HG03064 (cell line): Measurements from ENCODE around the gene WDR86.

Experiments
- ATAC-seq: cut with Tn5 transposase; IDR thresholded peaks from one replicate; pipeline ENCODE4 v1.9.1; 2021; ENCODE audit warnings: low read depth; ENCODE audit not compliant: unreplicated experiment

The WDR86 gene

GRCh38 chr7:151440799-151441445 lies 31.1 kb upstream of the WDR86 start:
- ATAC-seq = no peak

- no peak for ATAC-seq
These were observed 30.3 kb upstream of the WDR86 start, which contains the start of gene CRYGN for GRCh38 chr7:151439855-151440798. Gene CRYGN, minus strand, starts transcription at chr7:151440141. Its CDS starts 224 bp downstream, at chr7:151439917.

DNA sequence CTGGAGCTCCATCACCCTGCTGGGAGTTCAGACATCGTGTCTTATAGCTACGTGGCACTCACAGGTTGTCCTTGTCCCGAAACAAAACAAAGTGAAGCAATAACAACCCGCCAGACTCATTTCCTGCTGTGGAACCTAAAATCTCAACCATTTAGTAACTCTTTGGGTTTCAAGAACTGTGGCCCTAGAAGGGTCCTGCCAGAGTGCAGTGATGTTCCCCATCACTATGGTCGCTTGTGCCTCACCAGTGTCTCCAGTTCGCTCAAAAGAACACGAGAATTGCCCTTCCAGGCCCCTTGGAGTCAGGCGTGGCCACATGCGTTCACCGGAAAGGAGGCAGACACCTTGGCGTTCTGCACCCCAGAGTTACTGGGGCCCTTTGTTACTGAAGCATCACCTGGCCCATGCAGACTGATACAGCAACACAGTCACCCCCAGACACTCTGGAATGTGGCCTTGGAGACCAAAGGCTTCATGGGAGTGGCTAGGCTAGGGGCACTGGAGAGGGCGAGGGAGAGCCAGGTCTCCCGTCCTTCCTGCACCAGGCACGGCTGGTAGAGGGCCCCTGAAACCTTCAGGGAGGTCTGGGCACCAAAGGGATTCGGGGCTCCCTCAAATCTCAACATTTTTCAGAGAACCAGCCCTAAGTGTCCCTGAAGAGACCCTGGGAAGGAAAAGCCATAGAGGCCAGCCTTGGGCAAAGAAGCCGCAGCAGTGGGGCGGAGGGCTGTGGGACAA lies 29.2 kb upstream of the WDR86 start:
- ATAC-seq = no peak

DNA sequence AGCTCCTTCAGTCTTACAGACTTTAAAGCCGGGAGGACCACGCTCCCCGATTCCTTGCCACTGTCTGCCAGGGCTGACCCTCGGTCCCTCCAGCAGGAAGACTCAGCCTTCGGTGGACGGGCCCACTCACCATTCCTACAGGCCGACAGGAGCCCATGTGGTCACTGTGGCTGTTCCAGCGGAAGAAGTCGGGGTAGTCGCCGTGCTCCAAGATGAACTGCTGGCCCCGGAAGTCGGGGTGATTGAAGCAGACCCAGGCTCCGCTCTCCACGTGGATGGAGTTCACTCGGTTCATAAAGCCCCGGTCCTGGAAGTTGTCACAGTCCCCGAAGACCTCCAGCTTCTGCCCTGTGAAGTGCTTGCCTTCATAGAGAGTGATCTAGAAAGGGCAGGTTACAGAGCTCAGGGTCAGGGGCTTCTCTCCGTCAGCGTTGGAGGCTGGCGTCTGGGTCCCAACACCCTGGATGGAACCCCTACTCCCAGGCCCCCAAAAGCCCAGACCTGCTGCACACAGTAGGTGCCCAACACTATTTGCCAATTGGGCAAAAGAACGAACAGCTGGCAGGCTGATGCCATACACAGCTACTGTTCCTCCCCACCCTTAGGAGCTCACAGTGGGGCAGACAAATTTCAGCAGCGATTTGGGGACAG lies 28.2 kb upstream of the WDR86 start:
- no peak for ATAC-seq

GRCh38 chr7:151437159-151437553 lies 27.3 kb upstream of the WDR86 start:
- no peak for ATAC-seq

DNA sequence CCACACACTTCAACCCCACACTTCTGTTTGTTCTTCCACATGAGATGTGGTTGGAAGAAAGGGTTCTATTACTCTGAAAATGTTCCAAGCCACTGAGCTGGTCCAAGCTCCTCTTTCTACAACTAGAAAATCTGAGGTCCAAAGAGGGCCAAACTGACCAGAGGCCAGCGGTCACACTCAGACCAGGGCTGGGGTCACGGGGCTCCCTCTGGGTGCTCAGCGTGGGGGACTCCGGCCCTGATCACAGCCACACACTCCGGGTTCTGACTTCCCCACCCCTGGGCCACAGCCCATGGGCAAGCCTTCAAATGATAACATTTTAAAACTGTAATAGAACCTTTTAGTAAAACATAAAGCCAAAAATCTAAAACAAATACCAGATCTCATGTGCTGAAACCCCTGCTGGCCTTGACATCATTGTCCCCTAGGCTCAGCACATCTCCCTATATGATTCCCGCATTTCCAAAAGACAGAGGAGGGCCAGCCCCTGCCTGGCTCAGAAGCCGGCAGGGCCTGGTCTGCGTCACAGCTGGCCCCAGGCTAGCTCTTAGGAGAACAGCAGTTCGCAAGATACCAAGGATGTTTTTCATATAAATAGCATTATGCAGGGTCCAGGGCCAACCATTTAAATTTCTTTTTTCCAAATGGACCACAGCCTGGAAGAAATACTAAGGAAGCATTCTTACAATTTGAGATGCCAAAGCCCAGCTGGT lies 26.8 kb upstream of the WDR86 start:
- ATAC-seq = no peak

GRCh38 chr7:151435971-151436370 lies 26.1 kb upstream of the WDR86 start:
- ATAC-seq = no peak

GRCh38 chr7:151435103-151435916 lies 25.5 kb upstream of the WDR86 start:
- ATAC-seq = no peak

DNA sequence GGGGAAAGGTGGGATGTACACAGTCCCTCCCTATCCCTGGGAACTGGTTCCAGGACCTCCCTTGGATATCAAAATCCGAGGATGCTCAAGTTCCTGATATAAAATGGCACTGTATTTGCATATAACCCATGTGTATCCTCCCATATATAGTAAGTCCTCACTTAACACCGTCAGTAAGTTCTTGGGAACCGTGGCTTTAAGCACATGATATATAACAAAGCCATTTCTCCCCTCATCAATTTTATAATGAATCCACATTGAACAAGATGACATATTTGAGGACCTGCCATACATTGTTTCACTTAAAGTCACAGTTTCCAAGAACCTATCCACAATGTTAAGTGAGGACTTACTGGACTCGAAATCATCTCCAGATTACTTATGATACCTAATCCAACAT lies 24.7 kb upstream of the WDR86 start:
- no peak for ATAC-seq

DNA sequence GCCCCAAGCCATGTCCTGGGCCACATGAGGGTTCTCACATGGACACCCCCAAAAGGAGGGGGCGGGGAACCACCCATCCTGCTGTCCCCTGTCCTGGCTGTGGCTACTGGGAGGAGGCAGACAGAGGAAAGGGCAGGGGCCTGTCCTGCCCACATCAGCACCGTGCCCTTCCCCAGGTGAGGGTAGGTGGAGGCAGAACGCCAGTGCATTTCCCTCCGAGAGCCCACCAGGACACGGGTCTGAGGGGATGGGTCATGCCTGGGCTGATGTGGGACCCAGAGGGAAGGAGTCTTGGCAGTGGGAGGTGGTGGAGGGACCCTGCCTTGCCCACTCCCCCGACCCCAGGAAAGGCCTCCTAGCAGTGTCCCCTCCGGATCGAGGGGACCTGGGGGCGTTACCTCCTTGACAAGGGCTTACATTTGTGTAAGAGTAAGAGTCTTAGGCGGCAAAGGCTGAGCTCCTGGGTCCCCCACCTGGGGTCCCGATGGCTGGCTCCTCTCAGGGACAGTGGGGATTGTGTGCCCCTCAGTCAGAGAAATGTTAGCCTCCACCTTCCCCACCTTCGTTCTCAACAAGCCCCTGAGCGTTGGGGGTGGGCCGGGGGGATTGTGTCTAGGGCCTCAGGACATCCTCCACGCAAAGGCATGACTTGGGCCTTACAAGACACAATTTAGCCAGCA lies 24.0 kb upstream of the WDR86 start:
- no peak for ATAC-seq

- peak; percentile 55 for ATAC-seq
These were observed 23.1 kb upstream of the WDR86 start for GRCh38 chr7:151432658-151433521.

- ATAC-seq = no peak
These were observed 22.0 kb upstream of the WDR86 start for GRCh38 chr7:151431768-151432311.

- ATAC-seq = no peak
These were observed 21.5 kb upstream of the WDR86 start for GRCh38 chr7:151431281-151431767.

GRCh38 chr7:151430391-151431205 lies 20.8 kb upstream of the WDR86 start:
- no peak for ATAC-seq

DNA sequence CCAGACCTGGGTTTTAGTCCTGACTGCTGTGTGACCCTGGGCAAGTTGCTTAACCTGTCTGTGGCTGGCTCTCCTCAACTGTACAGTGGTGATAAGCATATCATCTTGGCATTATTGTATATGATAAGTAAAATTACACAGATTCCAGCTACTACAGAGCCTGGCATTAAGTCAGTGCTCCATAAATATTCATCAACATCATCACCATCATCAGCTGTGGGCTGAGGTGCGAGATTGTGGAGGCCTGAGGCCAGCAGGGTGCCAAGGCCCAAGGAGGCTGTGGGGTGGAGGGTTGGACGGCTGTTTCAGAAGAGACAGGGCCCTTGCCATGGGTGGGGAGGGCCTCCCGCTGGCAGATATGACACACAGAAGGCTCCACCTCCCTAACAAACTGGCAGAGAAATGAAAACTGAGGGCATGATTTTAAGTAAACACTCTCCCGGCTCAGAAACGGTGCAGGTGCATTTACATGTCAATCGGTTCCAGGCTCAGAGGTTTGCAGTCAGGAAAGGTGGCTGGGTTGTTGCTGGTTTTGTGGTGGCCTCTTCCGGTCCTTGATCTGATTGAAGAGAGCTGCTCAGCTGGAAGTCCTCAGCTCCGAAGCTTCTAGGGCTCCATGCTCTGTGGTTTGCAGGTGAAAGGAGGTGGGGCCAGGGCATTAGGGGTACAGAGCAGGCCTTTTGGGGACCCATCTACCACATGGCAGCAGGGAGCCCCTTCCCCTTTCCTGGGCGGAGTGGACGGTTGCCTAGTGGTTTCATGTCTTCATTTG lies 19.9 kb upstream of the WDR86 start:
- ATAC-seq = peak; percentile 51

DNA sequence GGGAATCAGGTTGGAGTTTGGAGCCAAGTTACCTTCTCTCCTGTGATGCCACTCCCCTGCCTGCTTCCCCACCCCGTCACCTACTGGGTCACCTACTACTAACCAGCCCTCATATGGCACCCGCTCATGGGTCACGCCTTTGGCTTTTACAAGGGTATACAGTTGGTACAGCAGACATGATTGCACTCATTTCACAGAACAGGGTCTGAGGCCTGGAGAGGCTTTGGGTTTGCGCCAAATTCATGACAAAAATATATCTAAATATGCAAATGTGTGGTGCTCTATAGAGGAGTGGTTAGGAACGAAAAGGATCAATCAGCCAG lies 19.4 kb upstream of the WDR86 start:
- ATAC-seq = no peak
